NB4 (cell line): ENCODE data around the gene EVA1A.
"Not testable (repeated sequence)": the region's sequence is repeated elsewhere in the genome, so short reads cannot be mapped to it uniquely, and the experiment has no call there.

Experiments
- DNase-seq: peaks from one replicate; pipeline ENCODE4 v3.0.0; 2010; ENCODE audit warnings: low read depth
- H3K4me3 ChIP-seq: one replicate; pipeline ENCODE4 v1.5.1; 2011; ENCODE audit warnings: mild to moderate bottlenecking, low read depth, low read length, moderate library complexity
- MYC ChIP-seq: IDR thresholded peaks from 2 replicates; pipeline ENCODE4 v1.6.1; 2011; ENCODE audit warnings: low read depth, low read length
- POLR2A ChIP-seq: IDR thresholded peaks from 2 replicates; pipeline ENCODE4 v1.6.1; 2011; ENCODE audit warnings: mild to moderate bottlenecking; ENCODE audit not compliant: insufficient read length; ENCODE audit errors: extremely low read depth
- TF ChIP-seq, protein P1 (sequence below): IDR thresholded peaks from 2 replicates; pipeline ENCODE4 v1.6.1; 2011; ENCODE audit warnings: low read depth, low read length
- TF ChIP-seq, protein P2 (sequence below): IDR thresholded peaks from one replicate; pipeline ENCODE4 v1.5.1; 2012; ENCODE audit warnings: low read depth, low read length

EVA1A gene

DNA sequence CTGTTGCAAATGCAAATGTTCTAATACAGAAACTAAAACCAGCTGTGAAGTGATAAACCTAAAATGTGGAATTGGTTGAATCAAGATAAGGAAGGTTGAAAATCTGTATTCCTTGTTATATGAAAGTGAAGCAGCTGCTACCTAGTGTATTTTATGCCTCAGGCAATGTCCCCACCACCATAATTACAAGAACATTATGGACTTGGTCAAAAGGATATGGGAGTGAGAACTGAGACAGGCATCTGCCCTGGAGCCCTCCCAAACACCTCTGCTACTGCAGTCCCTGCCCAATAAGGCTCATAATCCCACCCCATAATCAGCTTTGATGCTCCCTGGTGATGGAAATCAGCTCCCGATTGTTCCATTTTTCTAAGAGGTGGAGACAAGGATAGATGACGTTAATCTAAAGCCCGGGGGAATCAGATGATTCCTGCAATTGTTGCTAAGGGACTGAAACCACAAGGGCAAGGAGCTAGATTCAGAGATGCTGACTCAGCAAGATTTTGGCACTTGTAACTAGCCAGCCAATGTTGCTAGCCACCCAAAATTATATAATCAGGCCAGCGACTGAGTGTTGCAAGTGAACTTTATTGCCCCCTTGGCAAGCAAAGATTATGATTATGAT, 69.5 kb downstream of the EVA1A start:
- H3K4me3 ChIP-seq: no peak overlapping the region
- TF ChIP-seq, protein P1, sequence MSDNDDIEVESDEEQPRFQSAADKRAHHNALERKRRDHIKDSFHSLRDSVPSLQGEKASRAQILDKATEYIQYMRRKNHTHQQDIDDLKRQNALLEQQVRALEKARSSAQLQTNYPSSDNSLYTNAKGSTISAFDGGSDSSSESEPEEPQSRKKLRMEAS: no peak
- TF ChIP-seq, protein P2, sequence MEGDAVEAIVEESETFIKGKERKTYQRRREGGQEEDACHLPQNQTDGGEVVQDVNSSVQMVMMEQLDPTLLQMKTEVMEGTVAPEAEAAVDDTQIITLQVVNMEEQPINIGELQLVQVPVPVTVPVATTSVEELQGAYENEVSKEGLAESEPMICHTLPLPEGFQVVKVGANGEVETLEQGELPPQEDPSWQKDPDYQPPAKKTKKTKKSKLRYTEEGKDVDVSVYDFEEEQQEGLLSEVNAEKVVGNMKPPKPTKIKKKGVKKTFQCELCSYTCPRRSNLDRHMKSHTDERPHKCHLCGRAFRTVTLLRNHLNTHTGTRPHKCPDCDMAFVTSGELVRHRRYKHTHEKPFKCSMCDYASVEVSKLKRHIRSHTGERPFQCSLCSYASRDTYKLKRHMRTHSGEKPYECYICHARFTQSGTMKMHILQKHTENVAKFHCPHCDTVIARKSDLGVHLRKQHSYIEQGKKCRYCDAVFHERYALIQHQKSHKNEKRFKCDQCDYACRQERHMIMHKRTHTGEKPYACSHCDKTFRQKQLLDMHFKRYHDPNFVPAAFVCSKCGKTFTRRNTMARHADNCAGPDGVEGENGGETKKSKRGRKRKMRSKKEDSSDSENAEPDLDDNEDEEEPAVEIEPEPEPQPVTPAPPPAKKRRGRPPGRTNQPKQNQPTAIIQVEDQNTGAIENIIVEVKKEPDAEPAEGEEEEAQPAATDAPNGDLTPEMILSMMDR: no peak
- no peak for DNase-seq

GRCh38 chr2:75489721-75490120, 71.0 kb downstream of the EVA1A start:
- DNase-seq: no peak
- no peak overlapping the region for H3K4me3 ChIP-seq
- TF ChIP-seq, protein P2: no peak
- TF ChIP-seq MYC (no peak), POLR2A (no peak)
- TF ChIP-seq, protein P1: no peak

GRCh38 chr2:75488157-75488556, 72.6 kb downstream of the EVA1A start:
- no peak overlapping the region for H3K4me3 ChIP-seq

GRCh38 chr2:75486735-75487134, 74.0 kb downstream of the EVA1A start:
- not testable (repeated sequence) for DNase-seq, H3K4me3 ChIP-seq

More at GRCh38 chr2:75488157-75488556, 72.6 kb downstream of the EVA1A start:
- TF ChIP-seq, protein P1: no peak
- no peak for DNase-seq

- no peak overlapping the region for H3K4me3 ChIP-seq
- TF ChIP-seq MYC (no peak), POLR2A (no peak)
- TF ChIP-seq, protein P1: no peak
- TF ChIP-seq, protein P2: no peak
- no peak for DNase-seq
These were observed 75.9 kb downstream of the EVA1A start for GRCh38 chr2:75484840-75485239.

DNA sequence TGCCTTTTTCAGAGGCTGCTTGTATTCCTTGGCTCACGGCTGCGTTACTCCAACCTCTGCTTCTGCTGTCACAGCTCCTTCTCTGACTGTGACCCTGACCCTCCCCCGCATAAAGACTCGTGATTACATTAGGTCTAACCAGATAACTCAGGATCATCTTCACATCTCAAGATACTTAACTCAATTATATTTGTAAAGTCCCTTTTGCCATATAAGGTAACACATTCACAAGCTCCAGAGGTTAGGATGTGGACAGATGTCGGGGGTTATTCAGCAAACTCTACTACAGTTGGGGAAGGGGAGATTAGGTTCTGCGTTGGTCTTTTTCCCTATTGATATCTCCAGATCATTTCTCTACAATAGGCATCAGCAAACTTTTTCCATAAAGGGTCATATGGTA, 76.9 kb downstream of the EVA1A start:
- TF ChIP-seq, protein P2: no peak
- TF ChIP-seq MYC: no peak
- TF ChIP-seq, protein P1: no peak
- no peak for TF ChIP-seq POLR2A
- DNase-seq: no peak
- no peak overlapping the region for H3K4me3 ChIP-seq

GRCh38 chr2:75482398-75482797, 78.3 kb downstream of the EVA1A start:
- no peak overlapping the region for H3K4me3 ChIP-seq
- no peak for DNase-seq
- TF ChIP-seq POLR2A (no peak), MYC (no peak)
- TF ChIP-seq, protein P1: no peak
- TF ChIP-seq, protein P2: no peak
